Cortex of kidney (tissue), 1 donor: ENCODE data around the gene AKR7A2.
"Not testable (repeated sequence)": the region's sequence is repeated elsewhere in the genome, so short reads cannot be mapped to it uniquely, and the experiment has no call there.

Source experiments
- DNase-seq: peaks from one replicate; lab custom pipeline; 2025; lab: John Stamatoyannopoulos, UW

The AKR7A2 gene

DNA sequence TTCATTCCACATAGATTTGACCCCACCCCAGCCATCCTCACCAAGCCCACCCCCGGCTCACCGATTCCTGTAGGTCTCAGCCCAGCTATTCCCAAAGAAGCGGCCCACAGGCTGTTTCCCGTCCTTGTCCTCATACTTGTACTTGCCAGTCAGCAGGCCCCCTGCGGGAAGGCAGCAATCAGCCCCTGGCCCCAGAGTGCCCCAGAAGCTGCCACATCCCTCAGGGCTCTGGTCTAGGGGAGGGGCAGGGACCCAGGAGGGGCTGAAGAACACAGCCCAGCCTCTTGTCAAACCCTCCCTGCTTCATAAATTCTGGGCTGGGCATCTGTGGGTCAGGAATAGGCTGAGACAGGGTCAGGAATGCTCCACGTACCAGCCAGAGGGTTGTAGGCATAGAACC is 5.0 kb downstream of the AKR7A2 start:
- DNase-seq: no peak

DNA sequence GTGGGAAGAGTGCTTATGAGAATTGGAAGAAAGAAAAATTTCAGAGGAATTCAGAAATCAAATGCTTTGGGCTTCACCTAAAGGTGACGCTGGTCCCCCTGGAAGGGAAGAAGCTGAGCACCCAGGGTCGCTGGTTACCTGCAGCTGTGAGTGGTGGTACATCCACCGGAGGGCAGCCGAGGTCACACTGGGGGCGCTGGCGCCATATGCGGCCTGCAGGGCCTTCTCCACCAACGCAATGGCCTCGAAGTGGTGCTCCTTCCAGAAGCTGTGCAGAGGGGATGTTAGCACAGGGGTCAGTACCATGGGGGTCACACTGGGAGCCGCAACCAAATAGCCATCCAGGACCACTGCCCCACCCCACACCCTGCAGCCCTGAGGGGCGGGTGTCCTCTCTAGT is 6.1 kb downstream of the AKR7A2 start:
- DNase-seq: no peak

DNA sequence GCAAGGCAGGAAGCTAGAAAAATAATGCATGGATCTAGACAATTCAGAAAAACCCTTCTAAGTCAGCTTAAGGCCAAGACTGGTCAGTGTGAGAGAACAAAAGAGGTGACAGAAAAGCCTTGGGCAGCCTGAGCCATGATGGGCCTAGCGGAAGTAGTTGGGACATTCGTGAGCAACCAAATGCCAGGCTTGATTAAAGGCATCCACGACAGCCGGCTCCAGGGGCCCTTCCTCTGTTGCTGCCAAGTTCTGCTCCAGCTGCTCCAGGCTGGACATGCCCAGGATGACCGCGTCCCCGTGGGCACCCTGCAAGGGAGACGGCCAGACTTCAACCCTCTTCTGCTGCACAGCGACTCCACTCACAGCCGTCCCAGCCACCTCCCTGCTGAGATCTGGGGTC is 7.9 kb downstream of the AKR7A2 start:
- DNase-seq: not testable (repeated sequence)

DNA sequence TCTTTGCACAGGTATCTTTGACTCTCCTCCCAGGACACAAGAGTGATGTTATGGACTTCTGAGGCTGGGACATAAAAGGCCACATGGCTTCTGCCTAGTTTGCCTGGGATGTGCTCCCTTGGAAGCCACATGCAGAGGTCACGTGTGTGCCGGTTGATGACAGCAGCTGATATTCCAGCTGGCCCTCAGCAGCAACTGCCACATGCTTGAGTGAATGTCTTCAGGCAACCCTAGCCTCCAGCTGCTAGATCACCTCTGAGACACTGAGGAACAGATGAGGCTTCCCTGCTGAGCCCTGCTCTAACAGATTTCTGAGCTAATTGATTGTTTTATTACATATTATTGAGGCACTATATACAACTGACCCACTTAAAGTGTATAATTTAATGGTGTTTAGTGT is 11.7 kb downstream of the AKR7A2 start:
- DNase-seq: no peak

DNA sequence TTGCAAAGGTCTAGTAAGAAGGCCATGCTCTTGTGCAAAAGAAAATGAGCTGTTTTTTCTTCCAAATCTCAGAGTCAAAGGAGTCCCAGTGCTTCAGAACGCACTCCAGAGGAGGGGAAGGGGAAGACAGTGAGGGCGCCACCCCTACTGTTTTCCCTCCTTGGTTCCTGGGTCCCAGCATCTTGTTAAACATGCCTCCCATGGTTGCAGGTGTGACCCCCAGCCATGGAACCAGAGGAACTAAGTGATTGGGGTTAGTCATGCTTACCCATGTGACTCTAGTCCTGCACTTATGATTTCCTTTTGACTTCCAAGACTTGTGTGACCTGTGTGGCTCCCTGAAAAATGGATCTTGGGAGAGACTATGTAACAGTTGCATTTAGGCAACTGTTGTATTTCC is 17.3 kb downstream of the AKR7A2 start:
- DNase-seq: no peak

- no peak for DNase-seq
These were observed 22.7 kb downstream of the AKR7A2 start for GRCh38 chr1:19289244-19289643.

- not testable (repeated sequence) for DNase-seq
These were observed 23.4 kb downstream of the AKR7A2 start, which contains the start of gene AKR7A3 for GRCh38 chr1:19288324-19289241. AKR7A3 (minus strand) TSS chr1:19288770; CDS start chr1:19288709, 61 bp downstream.

- no peak for DNase-seq
These were observed 24.3 kb downstream of the AKR7A2 start for GRCh38 chr1:19287436-19288185.

GRCh38 chr1:19285807-19286206 is 26.1 kb downstream of the AKR7A2 start:
- not testable (repeated sequence) for DNase-seq

DNA sequence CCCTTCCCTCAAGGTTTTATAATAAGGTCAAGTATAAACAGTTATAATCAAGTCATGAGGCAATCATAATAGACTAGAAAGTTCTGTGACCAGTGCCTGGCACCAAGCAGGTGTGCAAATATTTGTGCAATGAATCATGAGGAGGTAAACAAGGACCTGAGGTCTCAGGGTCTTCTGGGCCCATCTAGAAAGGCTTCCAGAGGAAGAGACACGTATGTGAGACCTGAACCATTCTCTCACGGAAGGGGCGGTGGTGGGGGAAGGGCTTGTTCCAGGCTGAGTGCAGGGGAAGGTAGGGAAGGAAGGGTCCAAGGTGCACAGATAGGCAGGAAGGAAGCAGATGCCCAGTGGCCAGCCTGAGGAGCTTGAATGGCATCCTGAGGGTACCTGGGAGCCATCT is 26.6 kb downstream of the AKR7A2 start:
- DNase-seq: not testable (repeated sequence)

- no peak for DNase-seq
These were observed 27.1 kb downstream of the AKR7A2 start for GRCh38 chr1:19284881-19285280.

- no peak for DNase-seq
These were observed 28.1 kb downstream of the AKR7A2 start for GRCh38 chr1:19283891-19284290.

DNA sequence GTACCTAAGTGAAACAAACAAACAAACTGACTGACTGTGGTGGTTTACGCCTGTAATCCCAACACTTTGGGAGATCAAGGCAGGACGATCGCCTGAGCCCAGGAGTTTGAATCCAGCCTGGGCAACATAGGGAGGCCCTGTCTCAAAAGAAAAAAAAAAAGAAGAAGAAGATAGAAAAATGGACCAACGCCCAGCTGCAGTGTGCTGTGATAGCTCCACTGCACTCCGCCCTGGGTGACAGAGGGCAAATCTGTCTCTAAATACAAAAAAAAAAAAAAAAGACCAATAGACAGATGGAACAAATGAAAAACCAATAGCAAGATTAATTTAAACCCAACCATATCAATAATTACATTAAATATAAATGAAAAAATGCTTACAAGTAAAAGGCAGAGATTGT is 37.3 kb downstream of the AKR7A2 start:
- DNase-seq: no peak

DNA sequence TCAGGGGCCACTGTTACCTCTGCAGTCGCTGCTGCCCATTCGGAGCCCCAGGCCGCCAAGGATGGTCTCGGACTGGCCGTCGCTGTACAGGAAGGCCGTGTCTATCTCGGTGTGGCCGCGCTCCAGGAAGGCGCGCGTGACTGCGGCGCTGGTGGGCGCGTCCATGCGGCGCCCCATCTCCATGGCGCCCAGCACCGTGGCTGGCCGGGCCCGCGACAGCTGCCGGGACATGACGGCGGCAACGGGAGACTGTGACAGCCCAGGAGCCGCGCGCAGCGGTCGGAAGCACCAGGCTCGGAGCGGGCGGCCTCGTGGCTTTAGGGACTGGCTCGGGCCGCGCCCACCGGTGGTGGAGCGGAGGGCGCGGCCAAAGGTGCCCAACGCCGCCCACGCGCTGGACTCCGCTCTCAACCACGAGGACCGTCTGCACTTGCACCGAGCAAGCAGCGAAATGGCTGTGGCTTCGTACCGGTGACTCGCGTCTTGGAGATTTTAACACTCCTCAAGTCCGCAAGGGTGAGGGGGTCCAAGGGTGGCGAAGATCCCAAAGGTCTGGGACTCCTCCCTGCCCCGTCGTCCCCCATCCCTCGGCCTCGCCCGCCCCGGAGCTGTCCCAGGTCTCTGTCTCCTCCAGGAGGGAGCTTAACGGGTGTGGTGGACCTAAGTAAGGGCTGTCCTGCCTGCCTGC is 38.0 kb downstream of the AKR7A2 start:
- not testable (repeated sequence) for DNase-seq

- no peak for DNase-seq
These were observed 38.7 kb downstream of the AKR7A2 start for GRCh38 chr1:19273106-19273843.

DNA sequence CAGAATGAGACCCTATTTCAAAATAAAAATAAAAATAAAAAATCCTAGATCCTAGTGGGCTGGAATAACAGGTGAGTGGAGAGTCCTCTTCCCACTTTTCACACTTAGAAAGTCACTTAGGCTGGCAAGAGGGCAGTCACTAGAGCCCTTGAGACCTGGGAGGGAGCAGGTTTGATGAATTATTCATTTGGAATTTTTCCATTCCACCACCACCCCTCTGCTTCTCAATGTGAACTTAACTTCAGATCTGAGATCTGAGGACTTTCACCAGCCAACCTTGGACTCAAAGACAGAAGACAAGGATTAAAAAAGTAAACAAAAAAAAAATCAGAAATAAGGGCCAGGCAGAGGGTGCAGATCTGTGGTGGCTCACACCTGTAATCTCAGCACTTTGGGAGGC is 39.9 kb downstream of the AKR7A2 start:
- DNase-seq: no peak

- DNase-seq: not testable (repeated sequence)
These were observed 41.6 kb downstream of the AKR7A2 start for GRCh38 chr1:19270343-19270730.

DNA sequence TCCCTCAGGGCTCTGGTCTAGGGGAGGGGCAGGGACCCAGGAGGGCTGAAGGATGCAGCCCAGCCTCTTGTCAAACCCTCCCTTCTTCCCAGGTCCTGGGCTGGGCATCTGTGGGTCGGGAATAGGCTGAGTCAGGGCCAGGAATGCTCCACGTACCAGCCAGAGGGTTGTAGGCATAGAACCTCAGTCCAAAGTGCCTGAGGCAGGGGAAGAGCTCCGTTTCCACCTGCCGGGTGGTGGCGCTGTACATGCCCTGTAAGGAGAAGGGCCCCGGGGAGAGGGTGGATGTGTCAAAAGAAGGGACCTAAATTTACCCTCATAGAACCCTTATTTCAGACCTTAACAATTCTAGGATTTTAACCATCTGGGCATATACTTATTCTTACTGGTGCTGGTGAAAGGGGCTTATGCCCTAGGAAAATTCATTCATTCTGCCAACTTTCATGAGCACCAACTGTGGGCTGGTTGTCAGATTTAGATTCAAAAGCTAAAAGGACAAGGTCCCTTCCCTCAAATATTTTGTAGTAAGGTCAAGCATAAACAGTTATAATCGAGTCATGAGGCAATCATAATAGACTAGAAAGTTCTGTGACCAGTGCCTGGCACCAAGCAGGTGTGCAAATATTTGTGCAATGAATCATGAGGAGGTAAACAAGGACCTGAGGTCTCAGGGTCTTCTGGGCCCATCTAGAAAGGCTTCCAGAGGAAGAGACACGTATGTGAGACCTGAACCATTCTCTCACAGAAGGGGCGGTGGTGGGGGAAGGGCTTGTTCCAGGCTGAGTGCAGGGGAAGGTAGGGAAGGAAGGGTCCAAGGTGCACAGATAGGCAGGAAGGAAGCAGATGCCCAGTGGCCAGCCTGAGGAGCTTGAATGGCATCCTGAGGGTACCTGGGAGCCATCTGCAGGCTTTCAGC is 42.3 kb downstream of the AKR7A2 start:
- not testable (repeated sequence) for DNase-seq

- DNase-seq: no peak
These were observed 43.5 kb downstream of the AKR7A2 start for GRCh38 chr1:19268445-19268844.

GRCh38 chr1:19262744-19263143 is 49.2 kb downstream of the AKR7A2 start:
- DNase-seq: no peak

GRCh38 chr1:19262047-19262446 is 49.9 kb downstream of the AKR7A2 start:
- no peak for DNase-seq
